Measurements from ENCODE around the gene RASA3.

RASA3 gene

GRCh38 chr13:113980489-113981064 lies 151.8 kb downstream of the RASA3 start:
- DNase-seq (ENCODE audit: low read depth) = no peak
- no peak overlapping the region for H3K4me3 ChIP-seq (ENCODE audit: low read length)
- TF ChIP-seq CTCF (conservative IDR thresholded peaks at IDR 0.05; ENCODE audit: low read depth, low read length) = no peak

- TF ChIP-seq CTCF (conservative IDR thresholded peaks at IDR 0.05; ENCODE audit: low read depth, low read length) = no peak
- H3K4me3 ChIP-seq (ENCODE audit: low read length) = no peak overlapping the region
- no peak for DNase-seq (ENCODE audit: low read depth)
Observed at GRCh38 chr13:113979791-113980471, 152.5 kb downstream of the RASA3 start.

GRCh38 chr13:113978741-113979481 lies 153.5 kb downstream of the RASA3 start:
- no peak for DNase-seq (ENCODE audit: low read depth)
- TF ChIP-seq CTCF (conservative IDR thresholded peaks at IDR 0.05; ENCODE audit: low read depth, low read length) = no peak
- H3K4me3 ChIP-seq (ENCODE audit: low read length) = no peak overlapping the region

- no peak for DNase-seq (ENCODE audit: low read depth)
- no peak for TF ChIP-seq CTCF (conservative IDR thresholded peaks at IDR 0.05; ENCODE audit: low read depth, low read length)
- no peak overlapping the region for H3K4me3 ChIP-seq (ENCODE audit: low read length)
Observed at GRCh38 chr13:113977976-113978375, 154.4 kb downstream of the RASA3 start.

- H3K4me3 ChIP-seq (ENCODE audit: low read length) = no peak overlapping the region
- no peak for TF ChIP-seq CTCF (conservative IDR thresholded peaks at IDR 0.05; ENCODE audit: low read depth, low read length)
- DNase-seq (ENCODE audit: low read depth) = peak; percentile 29
Observed at GRCh38 chr13:113976711-113977684, 155.4 kb downstream of the RASA3 start.

GRCh38 chr13:113975416-113975815 lies 157.0 kb downstream of the RASA3 start:
- H3K4me3 ChIP-seq (ENCODE audit: low read length) = no peak overlapping the region
- no peak for TF ChIP-seq CTCF (conservative IDR thresholded peaks at IDR 0.05; ENCODE audit: low read depth, low read length)
- no peak for DNase-seq (ENCODE audit: low read depth)

Data from retinal pigment epithelial cell (primary cell).